HG02981 (cell line): ENCODE data around the gene SLC22A12.

ENCODE experiments used
- ATAC-seq: cut with Tn5 transposase; IDR thresholded peaks from one replicate; pipeline ENCODE4 v1.9.1; 2021; ENCODE audit warnings: mild to moderate bottlenecking, moderate library complexity; ENCODE audit not compliant: unreplicated experiment

Gene SLC22A12

DNA sequence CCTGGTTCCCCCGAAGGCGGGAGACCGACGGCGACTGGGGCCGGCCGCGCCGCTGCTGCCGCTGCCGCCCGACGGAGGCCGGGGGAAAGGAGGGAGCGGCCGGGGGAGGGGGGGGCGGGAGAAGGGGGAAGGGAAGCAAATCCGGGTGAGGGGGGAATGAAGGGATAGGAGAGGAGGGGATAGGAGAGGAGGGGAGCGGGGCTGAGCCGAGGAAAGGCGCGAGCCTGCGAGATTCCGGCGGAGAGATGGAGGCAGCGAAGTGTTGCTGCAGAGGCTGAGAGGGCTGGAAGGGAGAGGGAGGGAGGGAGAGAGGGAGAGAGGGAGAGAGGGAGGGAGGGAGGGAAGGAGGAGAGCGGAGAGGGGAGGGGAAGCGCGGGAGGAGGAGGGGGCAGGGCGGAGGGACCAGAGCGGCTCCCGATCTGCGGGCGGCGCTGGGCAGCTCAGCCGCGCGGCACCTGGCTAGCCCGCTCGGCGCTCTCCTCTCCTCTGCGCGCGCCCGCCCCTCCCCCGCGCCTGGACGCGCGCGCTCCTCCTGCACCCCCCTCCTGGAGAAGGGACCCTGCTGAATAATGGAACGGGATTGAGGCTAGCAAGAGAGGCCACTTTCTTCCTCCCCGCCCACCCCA is 52.3 kb downstream of the SLC22A12 start:
- no peak for ATAC-seq

DNA sequence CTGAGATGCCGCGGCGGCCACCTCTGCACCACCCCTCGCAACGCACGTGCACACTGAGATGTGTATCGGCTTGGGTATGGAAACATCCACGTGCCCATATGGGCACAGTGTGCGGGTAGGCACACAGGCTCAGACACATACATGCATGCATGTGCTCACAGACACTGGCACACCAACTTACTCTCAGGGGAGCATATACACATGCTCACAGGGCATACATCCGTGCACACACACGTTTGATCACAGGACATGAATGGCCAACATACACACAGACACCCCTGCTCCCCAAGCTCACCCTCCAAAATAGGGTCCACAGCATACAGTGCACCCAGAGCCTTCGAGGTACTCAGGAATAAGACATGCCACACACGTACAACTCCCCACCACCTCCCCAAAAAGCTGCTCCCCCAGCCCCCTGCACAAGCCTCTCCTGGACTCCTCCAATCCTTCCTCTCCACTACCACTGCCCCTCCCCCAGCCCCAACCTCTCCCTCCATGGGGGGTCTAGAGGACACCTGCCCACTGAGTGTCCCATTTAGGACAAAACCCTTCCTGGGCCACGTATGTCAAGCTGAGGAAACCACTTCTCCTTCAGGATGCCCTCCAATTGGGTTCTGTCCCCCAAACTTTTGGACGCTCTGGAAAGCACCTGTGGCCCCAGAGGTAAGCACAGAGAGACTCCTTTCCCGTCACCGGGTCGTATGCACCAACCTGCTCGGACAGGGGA is 53.1 kb downstream of the SLC22A12 start:
- ATAC-seq = no peak

DNA sequence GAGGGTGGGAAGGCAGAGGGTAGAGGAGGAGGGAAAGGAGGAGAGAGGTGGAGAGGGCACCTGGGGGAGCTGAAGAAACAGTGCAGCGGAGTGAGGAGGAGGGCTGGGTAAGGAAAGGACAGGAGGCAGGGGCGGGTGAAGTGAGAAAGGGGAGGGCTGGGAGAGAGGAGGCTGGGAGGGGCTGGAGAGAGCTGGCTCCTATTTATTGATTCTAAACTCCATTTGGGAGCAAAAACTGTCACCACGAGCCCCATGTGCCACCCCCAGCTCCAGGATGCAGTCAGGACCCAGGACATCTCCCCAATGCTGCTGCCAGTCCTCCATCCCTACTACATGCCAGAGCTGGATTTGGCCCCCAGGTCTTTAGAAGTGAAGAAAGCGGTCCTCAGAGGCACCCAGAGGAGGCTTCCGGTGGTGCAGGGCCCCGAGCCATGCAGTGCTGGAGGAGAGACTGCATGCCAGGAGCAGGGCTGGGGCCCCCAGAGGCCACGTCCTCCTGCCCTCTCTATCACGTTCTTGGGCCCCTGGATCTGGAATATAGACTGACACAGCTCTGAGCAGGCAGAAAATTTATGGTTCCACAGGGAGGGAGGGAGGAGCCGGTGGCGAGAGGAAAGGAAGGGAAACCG is 53.7 kb downstream of the SLC22A12 start:
- no peak for ATAC-seq

DNA sequence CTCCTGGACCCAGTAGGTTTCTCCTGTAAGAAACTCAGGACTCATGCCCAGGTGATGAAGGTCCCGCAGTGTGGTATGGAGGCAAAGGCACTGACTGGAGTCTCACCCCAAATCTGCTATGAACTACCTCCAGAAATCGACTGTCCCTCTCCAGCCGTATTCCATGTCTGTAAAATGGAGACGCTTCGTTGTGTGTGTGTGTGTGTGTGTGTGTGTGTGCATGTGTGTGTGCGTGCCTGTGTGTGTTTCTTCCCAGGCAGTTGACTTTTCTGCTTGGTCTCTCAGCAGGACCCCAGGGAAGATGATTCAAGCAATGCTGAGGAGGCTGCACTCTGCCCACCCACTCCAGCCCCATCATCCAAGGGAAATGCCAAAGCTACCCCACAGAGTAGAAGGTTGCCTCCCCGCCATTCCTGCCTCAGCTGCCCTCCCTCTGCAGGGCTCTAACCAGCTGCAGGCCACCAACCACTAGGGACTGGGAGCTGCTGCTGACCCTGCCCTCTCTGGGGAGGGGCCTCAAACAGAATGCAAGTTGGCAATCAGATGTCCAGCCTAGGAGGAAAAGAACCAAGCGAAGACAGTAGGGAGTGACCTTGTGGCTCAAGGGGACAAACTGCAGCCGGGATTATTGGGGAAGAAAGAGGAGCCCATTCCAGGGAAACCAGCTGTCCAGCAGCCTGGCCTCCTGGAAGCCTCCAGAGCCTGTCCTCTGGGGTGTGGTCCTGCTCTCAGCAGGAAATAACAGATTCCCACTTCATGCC is 56.2 kb downstream of the SLC22A12 start:
- ATAC-seq = no peak

DNA sequence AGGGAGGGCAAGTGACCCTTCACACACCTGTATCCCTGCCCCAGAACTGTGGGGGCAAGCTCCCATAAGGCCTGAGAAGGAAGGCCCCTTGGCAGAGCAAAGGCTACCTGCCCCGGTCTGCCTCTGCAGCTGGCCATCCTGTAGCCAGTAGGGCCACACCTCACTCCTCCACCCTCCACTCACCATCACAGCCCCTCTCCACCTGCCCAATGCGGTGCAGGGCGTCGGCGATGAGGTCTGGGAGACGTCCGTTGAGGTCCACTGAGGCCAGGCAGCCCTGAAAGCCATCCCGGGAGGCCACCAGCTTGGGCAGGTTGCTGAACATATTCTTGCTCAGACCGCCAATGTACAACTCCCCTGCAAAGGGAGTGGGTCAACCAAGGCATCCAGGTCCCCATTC is 57.5 kb downstream of the SLC22A12 start:
- ATAC-seq = no peak

DNA sequence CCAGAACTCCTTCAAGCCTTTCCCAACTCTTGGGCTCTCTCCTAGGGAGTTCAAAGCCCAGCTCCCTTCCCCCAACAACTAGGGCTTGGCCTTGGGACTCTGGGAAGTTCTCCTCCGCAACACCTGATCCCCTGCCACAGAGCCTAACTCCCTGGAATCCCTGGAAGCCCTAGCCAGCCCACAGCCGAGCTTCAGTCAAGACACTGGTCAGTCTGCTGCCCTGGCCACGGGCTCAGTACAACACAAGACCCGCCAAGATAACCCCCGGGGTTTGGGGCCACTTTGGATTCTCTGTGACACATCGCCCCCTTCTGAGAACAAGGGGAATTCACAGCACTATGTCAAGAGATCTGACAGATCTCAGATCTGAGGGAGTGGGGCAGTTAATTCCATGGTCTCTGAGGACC is 58.3 kb downstream of the SLC22A12 start:
- no peak for ATAC-seq

DNA sequence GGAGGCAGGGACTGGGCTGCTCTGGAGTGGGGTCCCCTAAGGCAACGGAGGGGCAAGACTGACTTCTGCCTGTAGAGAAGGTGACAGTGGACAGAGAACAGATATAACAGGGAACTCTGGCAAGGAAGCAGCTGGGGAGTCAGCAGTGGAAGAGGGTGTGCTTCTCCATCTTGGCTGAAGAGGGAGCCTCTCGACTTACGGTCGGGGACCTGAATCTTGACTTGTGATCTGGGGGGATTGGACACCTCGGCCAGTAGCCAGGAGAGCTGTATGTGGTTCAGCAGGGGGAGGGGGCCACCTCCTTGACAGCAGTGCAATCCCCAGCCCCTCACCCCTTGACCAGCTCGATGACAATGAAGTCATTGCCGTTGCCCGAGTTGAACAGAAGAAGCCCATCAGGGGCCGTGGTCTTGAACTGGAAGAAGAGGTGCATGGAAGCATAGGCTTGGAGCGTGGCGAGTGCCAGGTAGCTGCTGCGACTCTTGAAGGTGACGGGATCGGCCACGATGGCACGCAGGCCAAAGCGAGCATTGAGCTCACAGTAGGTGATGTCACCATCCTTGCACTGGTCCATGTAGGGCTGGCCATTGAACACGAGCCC is 60.0 kb downstream of the SLC22A12 start:
- ATAC-seq = no peak
